Upper lobe of right lung (tissue), 1 donor: ENCODE results near the gene CCDC179. TPM values are rescaled to one million over a fixed set of nuclear protein-coding genes. Genes with fewer than 3 reads are reported as not detected.

Source experiments
- ATAC-seq: fragments of 200-7000 bp; cut with Tn5 transposase; one replicate; pipeline ENCODE4 v1.9.1; 2020; ENCODE audit warnings: mild to moderate bottlenecking, moderate library complexity
- DNase-seq: peaks from one replicate; pipeline ENCODE4 v3.0.0-alpha.2; 2020
- H3K27ac ChIP-seq: fragments of 200-600 bp; one replicate; pipeline ENCODE4 v1.8.0; 2022
- H3K27me3 ChIP-seq: fragments of 200-600 bp; one replicate; pipeline ENCODE4 v1.8.0; 2022; ENCODE audit warnings: mild to moderate bottlenecking
- H3K36me3 ChIP-seq: fragments of 200-600 bp; one replicate; pipeline ENCODE4 v1.8.0; 2022
- H3K4me1 ChIP-seq: fragments of 200-600 bp; one replicate; pipeline ENCODE4 v1.8.0; 2022
- H3K4me3 ChIP-seq: fragments of 200-600 bp; one replicate; pipeline ENCODE4 v1.8.0; 2022; ENCODE audit warnings: mild to moderate bottlenecking
- H3K9me3 ChIP-seq: fragments of 200-600 bp; one replicate; pipeline ENCODE4 v1.8.0; 2022
- intact Hi-C: fragments of 100-400 bp; cut with DNase I; formaldehyde crosslinking; loops from one replicate; pipeline ENCODE4 v1.11.0; 2022
- long read RNA-seq: library from polyadenylated mRNA; unstranded; transcript quantifications from one replicate; pipeline ENCODE4 v2.0.0, GENCODE V29; 2021
- total RNA-seq: library from RNA; stranded (reverse); fragmentation: NEBNext Ultra II Directional; extraction: Animal tissue kit (Norgen Biotek cat#: 25700); gene quantifications from one replicate; pipeline ENCODE4 v1.2.1, GENCODE V29; 2021
- TF ChIP-seq, protein P1 (sequence below): fragments of 200-600 bp; IDR thresholded peaks from one replicate; pipeline ENCODE4 v1.8.0; 2022; ENCODE audit warnings: antibody characterized with exemption
- donor health status: DM: no; HTN: yes; CAD: no; lungs with severe emphysema.

The CCDC179 gene
- not detected for total RNA-seq
- long read RNA-seq = 0 reads

DNA sequence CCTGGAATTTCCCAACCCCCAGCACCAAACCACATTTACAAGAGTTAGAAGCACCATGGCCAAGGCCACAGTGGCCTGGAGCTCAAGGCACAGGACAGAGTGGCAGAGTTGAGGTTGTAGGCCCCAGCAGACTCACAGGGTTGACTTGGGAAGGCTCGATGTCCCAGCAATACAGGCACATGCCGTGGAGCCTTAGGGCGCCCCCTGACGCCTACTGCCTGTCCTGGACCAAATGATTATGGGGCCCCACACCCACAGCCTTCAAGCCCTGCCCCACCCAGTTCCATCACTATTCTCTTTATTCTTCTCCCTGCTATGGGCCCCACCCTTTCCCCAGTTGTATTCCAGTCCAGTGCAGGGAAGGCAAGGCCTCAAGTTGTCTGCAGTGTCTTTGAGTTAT lies at the start of gene CCDC179:
Gene CCDC179 (minus strand): TSS at position 234 of the 400 bp plus-strand sequence. CDS start 53 bp downstream, at position 181.
- intact Hi-C loops = no loop called here
- Histone ChIP-seq H3K4me1 (no peaks in the 10 kb centered on the region), H3K9me3 (no peaks in the 10 kb centered on the region), H3K36me3 (no peaks in the 10 kb centered on the region), H3K27me3 (no peaks in the 10 kb centered on the region), H3K27ac (no peak within 1 kb of the TSS), H3K4me3 (no peak within 1 kb of the TSS)
- DNase-seq (no peak), ATAC-seq (peak; percentile 20)
- TF ChIP-seq, protein P1, sequence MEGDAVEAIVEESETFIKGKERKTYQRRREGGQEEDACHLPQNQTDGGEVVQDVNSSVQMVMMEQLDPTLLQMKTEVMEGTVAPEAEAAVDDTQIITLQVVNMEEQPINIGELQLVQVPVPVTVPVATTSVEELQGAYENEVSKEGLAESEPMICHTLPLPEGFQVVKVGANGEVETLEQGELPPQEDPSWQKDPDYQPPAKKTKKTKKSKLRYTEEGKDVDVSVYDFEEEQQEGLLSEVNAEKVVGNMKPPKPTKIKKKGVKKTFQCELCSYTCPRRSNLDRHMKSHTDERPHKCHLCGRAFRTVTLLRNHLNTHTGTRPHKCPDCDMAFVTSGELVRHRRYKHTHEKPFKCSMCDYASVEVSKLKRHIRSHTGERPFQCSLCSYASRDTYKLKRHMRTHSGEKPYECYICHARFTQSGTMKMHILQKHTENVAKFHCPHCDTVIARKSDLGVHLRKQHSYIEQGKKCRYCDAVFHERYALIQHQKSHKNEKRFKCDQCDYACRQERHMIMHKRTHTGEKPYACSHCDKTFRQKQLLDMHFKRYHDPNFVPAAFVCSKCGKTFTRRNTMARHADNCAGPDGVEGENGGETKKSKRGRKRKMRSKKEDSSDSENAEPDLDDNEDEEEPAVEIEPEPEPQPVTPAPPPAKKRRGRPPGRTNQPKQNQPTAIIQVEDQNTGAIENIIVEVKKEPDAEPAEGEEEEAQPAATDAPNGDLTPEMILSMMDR = no peak

- intact Hi-C loops = no loop called here
- TF ChIP-seq, protein P1 = no peak
- no peaks in the 10 kb centered on the region for H3K36me3 ChIP-seq
- ATAC-seq (no peak), DNase-seq (no peak)
- no peaks in the 10 kb centered on the region for H3K27me3 ChIP-seq
- H3K4me3 ChIP-seq = no peak overlapping the region
- no peaks in the 10 kb centered on the region for H3K9me3 ChIP-seq
- H3K4me1 ChIP-seq = no peaks in the 10 kb centered on the region
- H3K27ac ChIP-seq = no peak overlapping the region
Observed at GRCh38 chr11:22903782-22904181, 43.5 kb upstream of the CCDC179 start.

- intact Hi-C loops = no loop called here
- DNase-seq = no peak
- peak overlapping the region; percentile 27 for H3K27ac ChIP-seq
Observed at GRCh38 chr11:22901603-22902002, 41.3 kb upstream of the CCDC179 start.

DNA sequence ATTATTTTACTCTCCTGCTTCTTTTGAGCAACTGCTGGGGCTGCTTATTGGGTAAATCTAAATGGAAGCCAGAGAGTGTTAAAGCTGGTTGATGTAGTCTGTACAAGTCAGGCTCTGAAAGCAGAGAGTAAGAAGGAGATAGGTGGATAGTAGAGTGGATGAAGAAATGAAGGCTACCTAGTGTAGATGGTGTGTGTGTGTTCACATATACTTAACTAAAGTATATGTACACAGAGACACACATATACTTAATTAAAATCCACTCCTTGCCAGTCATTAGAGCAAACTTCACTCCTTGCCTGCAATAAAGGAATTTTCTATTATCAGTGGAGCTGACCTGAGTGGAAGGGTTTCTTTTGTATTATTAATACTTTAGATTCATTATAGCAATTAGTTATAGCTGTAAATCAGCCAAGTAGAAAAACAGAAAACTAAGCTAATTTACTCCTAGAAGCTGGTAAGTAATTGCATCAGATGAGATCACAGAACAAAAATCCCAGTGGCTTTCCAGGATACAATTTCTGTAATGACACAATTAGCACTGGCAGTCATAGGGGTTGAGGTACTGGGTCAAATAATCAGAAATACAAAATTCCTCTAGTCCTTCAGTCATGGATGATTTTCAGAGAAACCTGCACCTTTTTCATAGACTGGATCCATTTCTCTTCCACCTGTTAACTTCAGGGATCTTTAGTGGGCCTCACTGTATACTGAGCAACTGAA lies 40.7 kb upstream of the CCDC179 start:
- intact Hi-C loops = no loop called here
- Histone ChIP-seq H3K27ac (no peak overlapping the region), H3K27me3 (no peaks in the 10 kb centered on the region), H3K4me3 (no peak overlapping the region), H3K36me3 (no peaks in the 10 kb centered on the region), H3K9me3 (no peaks in the 10 kb centered on the region), H3K4me1 (no peaks in the 10 kb centered on the region)
- DNase-seq (no peak), ATAC-seq (no peak)
- TF ChIP-seq, protein P1 = no peak

More at GRCh38 chr11:22901603-22902002, 41.3 kb upstream of the CCDC179 start:
- no peak overlapping the region for H3K4me3 ChIP-seq
- H3K4me1 ChIP-seq = no peaks in the 10 kb centered on the region
- no peaks in the 10 kb centered on the region for H3K36me3 ChIP-seq
- no peaks in the 10 kb centered on the region for H3K9me3 ChIP-seq
- no peaks in the 10 kb centered on the region for H3K27me3 ChIP-seq
- TF ChIP-seq, protein P1 = no peak
- no peak for ATAC-seq

- Histone ChIP-seq H3K9me3 (no peaks in the 10 kb centered on the region), H3K27ac (no peak overlapping the region), H3K27me3 (no peaks in the 10 kb centered on the region), H3K4me3 (no peak overlapping the region), H3K4me1 (no peaks in the 10 kb centered on the region), H3K36me3 (no peaks in the 10 kb centered on the region)
- ATAC-seq (no peak), DNase-seq (no peak)
- intact Hi-C loops = no loop called here
- TF ChIP-seq, protein P1 = no peak
Observed at GRCh38 chr11:22898036-22898435, 37.8 kb upstream of the CCDC179 start.
